Upper lobe of right lung (tissue), 1 donor: ENCODE results near the gene ABCA1. TPM values are rescaled to one million over a fixed set of nuclear protein-coding genes. Genes with fewer than 3 reads are reported as not detected.
A peak's percentile ranks its signal among the peaks of the same experiment; 100 is the strongest.
"Not testable (repeated sequence)": the region's sequence is repeated elsewhere in the genome, so short reads cannot be mapped to it uniquely, and the experiment has no call there.

Experiments used
- ATAC-seq: fragments of 200-7000 bp; cut with Tn5 transposase; one replicate; pipeline ENCODE4 v1.9.1; 2020; ENCODE audit warnings: mild to moderate bottlenecking, moderate library complexity
- DNase-seq: peaks from one replicate; pipeline ENCODE4 v3.0.0-alpha.2; 2020
- H3K27ac ChIP-seq: fragments of 200-600 bp; one replicate; pipeline ENCODE4 v1.8.0; 2022
- H3K27me3 ChIP-seq: fragments of 200-600 bp; one replicate; pipeline ENCODE4 v1.8.0; 2022; ENCODE audit warnings: mild to moderate bottlenecking
- H3K36me3 ChIP-seq: fragments of 200-600 bp; one replicate; pipeline ENCODE4 v1.8.0; 2022
- H3K4me1 ChIP-seq: fragments of 200-600 bp; one replicate; pipeline ENCODE4 v1.8.0; 2022
- H3K4me3 ChIP-seq: fragments of 200-600 bp; one replicate; pipeline ENCODE4 v1.8.0; 2022; ENCODE audit warnings: mild to moderate bottlenecking
- H3K9me3 ChIP-seq: fragments of 200-600 bp; one replicate; pipeline ENCODE4 v1.8.0; 2022
- intact Hi-C: fragments of 100-400 bp; cut with DNase I; formaldehyde crosslinking; loops from one replicate; pipeline ENCODE4 v1.11.0; 2022
- total RNA-seq: library from RNA; stranded (reverse); fragmentation: NEBNext Ultra II Directional; extraction: Animal tissue kit (Norgen Biotek cat#: 25700); gene quantifications from one replicate; pipeline ENCODE4 v1.2.1, GENCODE V29; 2021
- TF ChIP-seq, protein P1 (sequence below): fragments of 200-600 bp; IDR thresholded peaks from one replicate; pipeline ENCODE4 v1.8.0; 2022; ENCODE audit warnings: antibody characterized with exemption
- donor health status: DM: no; HTN: yes; CAD: no; lungs with severe emphysema.

The ABCA1 gene
- total RNA-seq, 1 donor from 2014 or later: 49.0 TPM

DNA sequence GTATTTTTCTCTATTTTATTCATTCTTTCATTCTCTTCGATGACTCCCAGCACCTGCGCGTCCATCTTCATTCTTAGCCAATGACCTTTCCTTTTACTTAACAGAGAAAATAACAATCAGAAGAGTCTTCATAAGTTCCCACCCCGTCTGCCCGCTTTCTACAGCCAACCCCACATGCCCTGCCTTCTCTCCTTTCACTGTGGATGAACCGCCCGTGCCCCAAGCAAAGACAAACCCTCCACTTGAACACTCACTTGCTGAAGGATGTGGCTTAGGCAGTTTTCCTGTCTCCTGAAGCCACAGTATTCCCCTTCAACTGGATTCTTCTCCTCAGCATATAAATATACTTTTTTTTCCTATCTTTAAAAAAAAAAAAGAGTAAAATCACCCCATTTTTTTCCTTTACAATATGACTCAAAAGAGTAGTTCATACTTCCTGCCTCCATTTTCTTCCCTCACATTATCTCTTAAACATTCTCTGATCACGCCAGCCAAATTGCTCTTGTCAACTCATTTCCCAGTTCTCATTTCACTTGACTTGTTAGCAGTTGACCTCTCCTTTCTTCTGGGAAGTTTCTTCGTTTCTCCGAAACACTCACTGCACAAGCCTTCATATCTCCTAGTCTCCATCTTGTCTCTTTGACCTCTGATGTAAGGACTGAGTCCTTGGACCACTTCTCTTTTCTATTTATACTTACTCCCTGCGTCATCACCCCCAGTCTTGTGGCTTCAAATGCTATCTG is 153.0 kb downstream of the ABCA1 start:
- H3K27me3 ChIP-seq: no peaks in the 10 kb centered on the region
- peaks cover 4% of the 10 kb centered on the region for H3K4me1 ChIP-seq
- no peaks in the 10 kb centered on the region for H3K9me3 ChIP-seq
- H3K36me3 ChIP-seq: no peaks in the 10 kb centered on the region
- H3K4me3 ChIP-seq: no peak overlapping the region
- ATAC-seq: peak; percentile 86
- no peak overlapping the region for H3K27ac ChIP-seq
- TF ChIP-seq, protein P1, sequence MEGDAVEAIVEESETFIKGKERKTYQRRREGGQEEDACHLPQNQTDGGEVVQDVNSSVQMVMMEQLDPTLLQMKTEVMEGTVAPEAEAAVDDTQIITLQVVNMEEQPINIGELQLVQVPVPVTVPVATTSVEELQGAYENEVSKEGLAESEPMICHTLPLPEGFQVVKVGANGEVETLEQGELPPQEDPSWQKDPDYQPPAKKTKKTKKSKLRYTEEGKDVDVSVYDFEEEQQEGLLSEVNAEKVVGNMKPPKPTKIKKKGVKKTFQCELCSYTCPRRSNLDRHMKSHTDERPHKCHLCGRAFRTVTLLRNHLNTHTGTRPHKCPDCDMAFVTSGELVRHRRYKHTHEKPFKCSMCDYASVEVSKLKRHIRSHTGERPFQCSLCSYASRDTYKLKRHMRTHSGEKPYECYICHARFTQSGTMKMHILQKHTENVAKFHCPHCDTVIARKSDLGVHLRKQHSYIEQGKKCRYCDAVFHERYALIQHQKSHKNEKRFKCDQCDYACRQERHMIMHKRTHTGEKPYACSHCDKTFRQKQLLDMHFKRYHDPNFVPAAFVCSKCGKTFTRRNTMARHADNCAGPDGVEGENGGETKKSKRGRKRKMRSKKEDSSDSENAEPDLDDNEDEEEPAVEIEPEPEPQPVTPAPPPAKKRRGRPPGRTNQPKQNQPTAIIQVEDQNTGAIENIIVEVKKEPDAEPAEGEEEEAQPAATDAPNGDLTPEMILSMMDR: no peak
- intact Hi-C loops: no loop called here
- no peak for DNase-seq

DNA sequence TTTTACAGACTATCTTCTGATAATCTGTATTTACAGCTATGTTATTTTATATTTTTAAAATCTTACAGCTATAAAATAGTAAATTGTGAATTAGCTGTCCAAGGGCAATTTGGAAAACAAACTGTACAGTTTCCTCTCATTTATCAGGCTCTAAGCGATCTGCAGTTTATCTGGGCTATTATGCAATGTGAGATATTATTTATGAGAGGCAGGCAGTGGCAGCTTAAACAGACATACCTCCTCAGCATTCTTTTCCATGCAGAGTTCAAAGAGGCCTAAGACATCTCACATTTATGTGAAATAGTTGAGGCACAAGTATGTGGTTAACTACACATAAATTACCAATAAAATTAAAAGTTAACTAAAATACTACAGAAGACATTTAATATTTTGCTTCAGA is 153.8 kb downstream of the ABCA1 start:
- no peak overlapping the region for H3K4me3 ChIP-seq
- ATAC-seq (no peak), DNase-seq (no peak)
- H3K36me3 ChIP-seq: no peaks in the 10 kb centered on the region
- TF ChIP-seq, protein P1: no peak
- peaks cover 4% of the 10 kb centered on the region for H3K4me1 ChIP-seq
- no peak overlapping the region for H3K27ac ChIP-seq
- intact Hi-C loops: no loop called here
- no peaks in the 10 kb centered on the region for H3K9me3 ChIP-seq
- H3K27me3 ChIP-seq: no peaks in the 10 kb centered on the region

DNA sequence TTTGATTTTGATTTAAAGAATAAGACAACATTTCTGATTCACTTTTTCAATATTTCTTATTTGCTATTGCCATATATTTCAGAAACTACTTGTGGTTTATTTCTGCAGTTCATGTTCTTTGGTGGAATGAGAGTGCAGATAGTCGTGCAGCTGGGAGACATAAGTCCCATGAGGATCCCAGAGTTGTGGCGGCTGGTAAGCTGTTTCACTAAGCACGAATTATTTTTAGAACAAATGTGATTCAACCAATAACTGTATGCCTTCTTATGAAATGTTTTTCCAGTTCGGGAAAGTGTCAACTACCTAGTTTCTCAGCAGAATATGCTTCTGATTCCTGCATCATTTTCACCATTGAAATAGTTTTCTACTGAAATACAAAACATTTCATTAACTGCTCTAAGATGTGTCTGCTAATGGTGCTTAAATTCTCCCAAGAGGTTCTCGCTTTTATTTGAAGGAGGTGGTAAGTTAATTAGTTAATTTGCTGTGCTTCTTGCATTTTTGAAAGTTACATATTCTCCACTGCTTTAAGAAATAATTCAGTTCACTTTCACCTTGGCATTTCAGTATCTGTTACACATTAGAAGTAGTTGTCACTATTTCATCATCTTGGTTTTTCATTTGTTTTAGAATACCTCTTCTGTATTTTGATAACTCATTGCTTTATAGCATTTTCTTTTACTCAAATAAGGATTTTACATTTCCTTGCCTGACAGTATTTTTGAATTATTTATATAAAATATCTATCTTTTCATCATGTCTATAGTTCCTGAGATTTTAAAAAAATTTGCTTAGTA is 155.0 kb downstream of the ABCA1 start:
- Histone ChIP-seq H3K4me3 (no peak overlapping the region), H3K9me3 (no peaks in the 10 kb centered on the region), H3K4me1 (peaks cover 4% of the 10 kb centered on the region), H3K36me3 (no peaks in the 10 kb centered on the region), H3K27me3 (no peaks in the 10 kb centered on the region), H3K27ac (no peak overlapping the region)
- TF ChIP-seq, protein P1: no peak
- intact Hi-C loops: no loop called here
- no peak for DNase-seq
- no peak for ATAC-seq

DNA sequence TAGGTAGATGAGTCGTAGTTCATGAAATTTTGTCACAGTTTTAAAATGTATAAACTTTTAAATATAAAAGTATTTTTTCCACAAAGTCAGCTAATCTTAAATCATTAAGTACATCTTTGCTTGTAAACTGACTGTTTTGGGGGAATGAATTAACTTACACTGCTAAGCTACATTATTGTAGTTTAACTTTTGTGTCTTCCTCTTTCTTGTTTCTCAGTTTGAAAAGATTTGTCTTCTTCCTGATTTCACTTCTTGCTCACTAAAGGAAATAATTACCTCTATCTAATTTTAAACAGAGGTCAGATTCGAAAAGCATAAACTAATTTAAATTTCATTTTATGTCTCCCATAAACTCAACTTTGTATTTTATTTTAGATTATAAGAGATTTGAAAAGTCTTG is 158.3 kb downstream of the ABCA1 start:
- intact Hi-C loops: no loop called here
- TF ChIP-seq, protein P1: no peak
- Histone ChIP-seq H3K4me1 (no peaks in the 10 kb centered on the region), H3K9me3 (no peaks in the 10 kb centered on the region), H3K27me3 (no peaks in the 10 kb centered on the region), H3K4me3 (no peak overlapping the region), H3K27ac (no peak overlapping the region), H3K36me3 (no peaks in the 10 kb centered on the region)
- ATAC-seq: no peak
- no peak for DNase-seq

DNA sequence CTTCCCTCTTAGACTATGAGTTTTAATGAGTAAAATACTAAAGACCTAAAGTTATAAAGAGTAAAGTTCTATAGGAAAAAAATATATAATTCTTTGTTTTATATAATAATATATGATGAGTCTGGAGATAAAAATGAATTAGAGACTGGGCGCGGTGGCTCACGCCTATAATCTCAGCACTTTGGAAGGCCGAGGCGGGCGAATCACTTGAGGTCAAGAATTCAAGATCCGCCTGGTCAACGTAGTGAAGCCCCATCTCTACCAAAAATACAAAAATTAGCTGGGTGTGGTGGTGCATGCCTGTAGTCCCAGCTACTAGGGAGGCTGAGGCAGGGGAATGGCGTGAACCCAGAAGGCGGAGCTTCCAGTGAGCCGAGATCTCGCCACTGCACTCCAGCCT is 158.9 kb downstream of the ABCA1 start:
- H3K27me3 ChIP-seq, DNase-seq, H3K9me3 ChIP-seq, intact Hi-C loops, H3K27ac ChIP-seq, H3K4me3 ChIP-seq, H3K4me1 ChIP-seq, H3K36me3 ChIP-seq, ATAC-seq: not testable (repeated sequence)

DNA sequence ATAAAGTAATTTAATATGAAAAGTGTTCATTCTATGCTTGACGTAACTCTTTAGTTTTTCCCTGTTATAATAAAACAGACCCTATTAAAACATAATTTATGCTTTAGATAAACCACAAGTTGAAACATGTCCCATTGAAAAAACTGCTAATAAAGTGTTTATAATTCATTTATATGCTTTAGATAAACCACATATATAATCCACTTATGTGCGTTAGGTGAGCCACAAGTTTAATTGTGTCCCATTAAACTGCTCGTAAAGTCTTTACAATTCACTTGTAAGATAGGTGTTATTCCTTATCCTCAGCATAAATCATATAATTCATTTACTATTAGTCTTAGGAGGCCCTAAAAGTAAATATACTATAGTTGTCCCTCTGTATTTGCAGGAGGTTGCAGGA is 160.4 kb downstream of the ABCA1 start:
- H3K9me3 ChIP-seq: no peaks in the 10 kb centered on the region
- TF ChIP-seq, protein P1: no peak
- no peaks in the 10 kb centered on the region for H3K4me1 ChIP-seq
- H3K27ac ChIP-seq: no peak overlapping the region
- intact Hi-C loops: no loop called here
- no peak overlapping the region for H3K4me3 ChIP-seq
- no peak for DNase-seq
- no peak for ATAC-seq
- no peaks in the 10 kb centered on the region for H3K27me3 ChIP-seq
- H3K36me3 ChIP-seq: no peaks in the 10 kb centered on the region
